SK-N-SH treated with all-trans-retinoic acid at 6 μM for 48 hours (cell line): Measurements from ENCODE around the gene MBNL3.

ENCODE experiments used
- ARNTL ChIP-seq: fragments of 450-650 bp; formaldehyde crosslinking; IDR thresholded peaks from 2 replicates; pipeline ENCODE4 v1.5.0; 2020; ENCODE audit warnings: low read depth, mild to moderate bottlenecking, moderate library complexity, borderline replicate concordance
- BACH2 ChIP-seq: fragments of 250-450 bp; sonication (Bioruptor Pico); IDR thresholded peaks from 2 replicates; pipeline ENCODE4 v1.9.0; 2021; ENCODE audit warnings: mild to moderate bottlenecking, borderline replicate concordance
- GLIS3 ChIP-seq: fragments of 250-450 bp; sonication (Bioruptor Pico); IDR thresholded peaks from 2 replicates; pipeline ENCODE4 v1.5.0; 2020; ENCODE audit warnings: mild to moderate bottlenecking, moderate library complexity
- PATZ1 ChIP-seq: fragments of 250-450 bp; sonication (Bioruptor Pico); IDR thresholded peaks from 2 replicates; pipeline ENCODE4 v1.8.0; 2020; ENCODE audit warnings: mild to moderate bottlenecking, moderate library complexity, borderline replicate concordance
- POU6F1 ChIP-seq: fragments of 250-450 bp; sonication (Bioruptor Pico); IDR thresholded peaks from 2 replicates; pipeline ENCODE4 v1.8.0; 2021; ENCODE audit warnings: low read depth, mild to moderate bottlenecking, moderate library complexity, borderline replicate concordance
- SNAI2 ChIP-seq: fragments of 250-450 bp; sonication (Bioruptor Pico); IDR thresholded peaks from 2 replicates; pipeline ENCODE4 v1.5.0; 2020; ENCODE audit warnings: mild to moderate bottlenecking, moderate library complexity
- TOX ChIP-seq: fragments of 250-450 bp; sonication (Bioruptor Pico); IDR thresholded peaks from 2 replicates; pipeline ENCODE4 v1.8.0; 2021; ENCODE audit warnings: mild to moderate bottlenecking, moderate library complexity, borderline replicate concordance
- ZFP3 ChIP-seq: fragments of 250-450 bp; sonication (Bioruptor Pico); IDR thresholded peaks from 2 replicates; pipeline ENCODE4 v1.5.0; 2020; ENCODE audit warnings: mild to moderate bottlenecking, moderate library complexity
- ZFP30 ChIP-seq: fragments of 450-650 bp; formaldehyde crosslinking; IDR thresholded peaks from 2 replicates; pipeline ENCODE4 v1.5.0; 2022; ENCODE audit warnings: mild to moderate bottlenecking, moderate library complexity

- no peak for TF ChIP-seq GLIS3
- no peak for TF ChIP-seq BACH2 (CRISPR knock-in tag)
- no peak for TF ChIP-seq PATZ1
- no peak for TF ChIP-seq SNAI2 (CRISPR knock-in tag)
- TF ChIP-seq ZFP30 (CRISPR knock-in tag), result no peak
- TF ChIP-seq ZFP3 (CRISPR knock-in tag), result no peak
- TF ChIP-seq ARNTL (CRISPR knock-in tag), result no peak
- no peak for TF ChIP-seq POU6F1 (CRISPR knock-in tag)
- TF ChIP-seq TOX, result no peak
Measured at GRCh38 chrX:132393085-132393484, 95.8 kb downstream of the MBNL3 start.
